Stimulated activated effector memory CD8-positive, alpha-beta T cell treated with anti-CD3 and anti-CD28 coated beads, Interleukin-12 subunit alpha, Interleukin-12 subunit beta, amount 100 ng/mL, for 72 hours (primary cell): ENCODE results near the gene FNIP2.
"Not testable (repeated sequence)": the region's sequence is repeated elsewhere in the genome, so short reads cannot be mapped to it uniquely, and the experiment has no call there.

Experiments
- ATAC-seq: fragments of 150-1000 bp; cut with Tn5 transposase; 2 replicates; pipeline ENCODE4 v1.10.0; 2021
- DNase-seq, 2 donors: peaks; one replicate each; pipeline ENCODE4 v3.0.0; 2021 to 2022; ENCODE audit warnings: low spot score in 2 of 2
- H3K27ac Mint-ChIP-seq: one replicate; pipeline ENCODE4 v1.8.0; 2022; ENCODE audit warnings: mild to moderate bottlenecking, mixed read lengths
- H3K36me3 Mint-ChIP-seq: one replicate; pipeline ENCODE4 v1.8.0; 2022; ENCODE audit warnings: mild to moderate bottlenecking, mixed read lengths
- H3K4me1 Mint-ChIP-seq: one replicate; pipeline ENCODE4 v1.8.0; 2022; ENCODE audit warnings: mixed read lengths
- H3K4me3 Mint-ChIP-seq: one replicate; pipeline ENCODE4 v1.8.0; 2022; ENCODE audit warnings: mild to moderate bottlenecking, mixed read lengths
- H3K9me3 Mint-ChIP-seq: one replicate; pipeline ENCODE4 v1.8.0; 2022; ENCODE audit warnings: mixed read lengths

Gene FNIP2

DNA sequence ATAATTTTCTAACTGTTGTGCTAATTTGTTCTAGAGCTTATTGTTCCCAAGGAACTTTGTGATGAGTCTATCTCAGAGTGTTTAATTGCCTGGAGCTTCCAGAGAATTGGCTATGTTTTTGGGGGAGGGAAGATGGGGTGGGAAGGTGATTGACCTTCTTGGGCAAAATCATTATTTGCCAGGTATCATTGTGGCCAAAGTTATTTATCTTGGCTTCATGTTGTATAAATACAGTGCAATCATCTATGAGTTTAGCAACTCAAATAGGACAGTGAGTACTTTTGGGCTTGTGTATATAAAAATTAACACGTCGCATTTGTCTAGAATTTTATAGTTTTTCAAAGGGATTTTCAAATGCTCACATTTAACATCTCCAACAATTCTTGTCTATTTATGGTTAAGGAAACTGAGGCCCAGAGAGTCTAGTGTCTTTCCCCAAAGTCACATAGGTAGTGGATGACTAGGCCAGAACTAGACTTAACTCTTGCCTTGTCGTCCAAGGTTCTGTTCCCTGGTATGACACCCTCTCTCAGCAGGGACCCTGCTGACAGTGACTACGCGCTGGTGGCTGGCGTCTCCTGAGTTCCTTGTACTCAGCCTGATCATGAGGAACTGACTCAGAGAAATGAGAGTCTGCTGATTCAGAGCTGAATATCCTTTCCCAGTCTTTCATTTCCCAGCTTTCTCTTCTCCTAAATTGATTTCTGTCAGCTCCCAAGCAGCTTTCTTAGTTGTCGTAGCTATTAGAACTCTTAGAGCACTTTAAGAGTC lies 27.7 kb downstream of the FNIP2 start:
- Mint-ChIP-seq H3K36me3 (no peaks in the 10 kb centered on the region), H3K4me1 (peaks cover 10% of the 10 kb centered on the region), H3K4me3 (no peak overlapping the region), H3K27ac (no peak overlapping the region), H3K9me3 (no peaks in the 10 kb centered on the region)
- DNase-seq: no peak
- no peak for ATAC-seq

DNA sequence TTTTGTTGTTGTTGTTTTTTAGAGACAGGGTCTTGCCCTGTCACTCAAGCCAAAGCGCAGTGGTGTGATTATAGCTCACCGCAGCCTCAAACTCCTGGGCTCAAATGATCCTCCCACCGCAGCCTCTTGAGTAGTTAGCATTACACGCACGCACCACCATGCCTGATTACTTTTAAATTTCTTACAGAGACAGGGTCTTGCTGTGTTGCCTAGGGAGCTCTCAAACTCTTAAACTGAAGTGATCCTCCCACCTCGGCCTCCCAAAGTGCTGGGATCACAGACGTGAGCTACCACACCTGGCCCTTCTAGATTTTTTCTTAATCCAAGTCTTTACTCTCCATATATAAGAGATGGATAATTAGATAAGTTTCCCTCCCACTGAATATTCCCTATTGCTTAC lies 29.2 kb downstream of the FNIP2 start:
- Mint-ChIP-seq H3K4me3 (no peak overlapping the region), H3K36me3 (no peaks in the 10 kb centered on the region), H3K4me1 (peaks cover 2% of the 10 kb centered on the region), H3K9me3 (no peaks in the 10 kb centered on the region), H3K27ac (peak overlapping the region; percentile 29)
- no peak for ATAC-seq
- no peak for DNase-seq

DNA sequence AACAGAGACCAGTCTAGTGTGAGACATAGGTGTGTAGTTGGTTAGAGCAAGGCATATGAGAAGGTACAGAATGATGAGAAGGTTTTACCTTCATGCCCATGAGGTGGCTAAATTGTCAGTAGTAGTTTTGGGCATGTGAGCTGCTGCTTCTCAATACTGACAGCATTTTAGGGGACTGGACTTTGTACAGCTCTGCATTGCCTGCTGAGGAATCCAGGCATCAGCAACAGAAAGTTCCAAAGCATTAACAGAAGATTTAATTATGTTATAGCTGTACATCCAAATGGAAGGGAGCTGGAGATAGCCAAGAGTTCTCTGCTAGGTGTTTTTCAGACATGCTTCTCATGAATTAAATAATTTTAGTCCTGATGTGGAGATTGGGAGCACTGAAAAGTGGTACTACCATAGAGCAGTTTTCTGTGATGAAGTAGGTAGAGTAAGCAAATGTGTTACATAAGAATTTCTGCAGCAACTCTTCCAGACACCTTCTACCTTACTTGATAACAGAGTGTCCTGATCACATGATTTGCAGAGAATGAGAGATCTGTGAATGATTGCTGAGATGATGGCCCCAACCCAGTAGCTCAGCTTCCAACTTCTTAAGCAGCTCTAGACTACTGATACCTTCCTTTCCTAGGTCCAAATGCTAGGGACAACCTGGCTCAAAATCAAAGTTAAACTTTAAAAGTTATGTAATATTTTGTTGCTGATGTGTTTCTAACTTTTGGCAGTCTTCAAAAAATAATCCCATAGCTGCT lies 30.4 kb downstream of the FNIP2 start:
- Mint-ChIP-seq H3K4me3 (no peak overlapping the region), H3K36me3 (no peaks in the 10 kb centered on the region), H3K4me1 (peaks cover 8% of the 10 kb centered on the region), H3K27ac (no peak overlapping the region), H3K9me3 (no peaks in the 10 kb centered on the region)
- no peak for DNase-seq
- ATAC-seq: no peak

DNA sequence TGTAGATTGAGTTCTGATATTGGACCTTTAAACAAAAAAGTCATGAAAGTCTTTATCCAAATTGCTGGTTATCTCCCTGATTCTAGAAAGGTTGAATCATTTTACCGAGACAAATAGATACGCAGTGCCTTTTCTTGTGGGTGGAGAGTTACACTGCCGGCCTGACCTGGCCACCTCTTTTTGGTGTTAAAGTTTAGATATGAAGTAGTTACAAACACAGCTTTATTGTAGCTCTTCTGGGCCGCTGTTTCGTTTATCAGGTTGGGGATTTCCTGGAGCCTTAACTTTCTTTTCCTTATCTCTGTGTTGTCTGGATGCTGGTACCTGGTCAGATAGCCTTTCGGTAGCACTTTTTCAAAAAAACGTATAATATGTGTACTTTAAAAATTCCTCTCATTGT lies 31.0 kb downstream of the FNIP2 start:
- Mint-ChIP-seq H3K4me3 (no peak overlapping the region), H3K27ac (no peak overlapping the region), H3K4me1 (peaks cover 8% of the 10 kb centered on the region)

DNA sequence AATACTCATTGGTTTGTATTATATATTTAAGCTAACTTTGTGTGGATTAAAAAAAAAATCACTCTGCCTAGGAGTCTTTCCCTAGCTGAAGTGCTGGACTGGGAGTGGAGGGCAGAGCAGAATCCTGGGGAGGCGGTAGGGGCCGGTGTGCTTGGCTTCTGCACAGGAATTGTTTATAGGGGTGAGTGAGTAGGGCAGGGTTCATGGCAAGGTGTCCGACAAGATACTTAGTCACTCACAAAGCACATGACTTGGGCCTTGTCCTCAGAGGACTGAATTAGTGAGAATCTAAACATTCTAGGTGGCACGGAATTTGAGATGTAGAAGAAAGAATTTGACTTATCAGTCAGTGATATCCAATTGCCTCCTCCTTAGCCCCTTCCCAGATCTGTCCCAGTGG lies 32.2 kb downstream of the FNIP2 start:
- no peak overlapping the region for H3K27ac Mint-ChIP-seq
- ATAC-seq (no peak), DNase-seq (no peak)
- H3K9me3 Mint-ChIP-seq: no peaks in the 10 kb centered on the region
- H3K4me3 Mint-ChIP-seq: no peak overlapping the region
- peaks cover 8% of the 10 kb centered on the region for H3K4me1 Mint-ChIP-seq
- no peaks in the 10 kb centered on the region for H3K36me3 Mint-ChIP-seq

More for the DNA sequence above, 31.0 kb downstream of the FNIP2 start:
- no peak for ATAC-seq
- no peak for DNase-seq
- H3K36me3 Mint-ChIP-seq: no peaks in the 10 kb centered on the region
- H3K9me3 Mint-ChIP-seq: no peaks in the 10 kb centered on the region

DNA sequence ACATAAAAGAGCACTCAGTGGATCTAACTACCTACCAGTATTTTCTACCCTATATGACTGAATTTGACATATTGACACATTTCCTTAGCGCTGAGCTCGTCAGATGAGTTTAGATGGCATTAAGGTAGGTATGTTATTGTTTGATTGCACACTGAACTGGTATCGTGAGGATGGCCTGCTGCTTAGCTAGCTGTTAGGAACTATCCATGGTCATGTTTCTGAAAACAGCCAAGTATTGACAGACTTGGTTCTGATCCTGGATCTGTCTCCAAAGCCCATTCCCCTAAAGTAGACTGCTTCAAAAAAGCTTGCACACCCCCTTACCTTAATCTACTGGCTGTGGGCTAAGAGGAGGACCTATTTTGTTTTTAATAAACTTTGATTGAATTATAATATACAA lies 32.9 kb downstream of the FNIP2 start:
- DNase-seq: no peak
- ATAC-seq: no peak
- no peak overlapping the region for H3K27ac Mint-ChIP-seq
- H3K9me3 Mint-ChIP-seq: no peaks in the 10 kb centered on the region
- peaks cover 8% of the 10 kb centered on the region for H3K4me1 Mint-ChIP-seq
- H3K4me3 Mint-ChIP-seq: no peak overlapping the region
- no peaks in the 10 kb centered on the region for H3K36me3 Mint-ChIP-seq

DNA sequence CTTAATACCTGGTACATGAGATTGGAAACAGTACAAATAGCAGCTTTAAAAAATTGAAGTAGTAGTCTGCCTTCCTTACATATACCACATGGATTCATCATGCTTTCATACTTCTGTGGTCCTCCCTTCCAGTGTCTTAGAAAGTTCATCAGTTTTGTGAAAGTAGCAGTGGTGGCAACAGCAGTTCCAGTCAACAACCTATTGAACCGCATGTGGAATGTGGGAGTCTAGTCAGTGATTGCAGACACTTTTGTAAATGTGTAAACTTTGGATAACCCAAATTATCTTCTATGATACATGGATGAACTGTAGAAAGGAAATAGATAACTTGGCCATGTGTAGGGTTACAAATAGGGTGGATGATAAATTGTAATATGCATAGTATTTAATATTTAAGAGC lies 34.1 kb downstream of the FNIP2 start:
- Mint-ChIP-seq H3K4me1 (peaks cover 8% of the 10 kb centered on the region), H3K4me3 (no peak overlapping the region), H3K36me3 (no peaks in the 10 kb centered on the region), H3K27ac (no peak overlapping the region), H3K9me3 (no peaks in the 10 kb centered on the region)
- no peak for DNase-seq
- no peak for ATAC-seq

DNA sequence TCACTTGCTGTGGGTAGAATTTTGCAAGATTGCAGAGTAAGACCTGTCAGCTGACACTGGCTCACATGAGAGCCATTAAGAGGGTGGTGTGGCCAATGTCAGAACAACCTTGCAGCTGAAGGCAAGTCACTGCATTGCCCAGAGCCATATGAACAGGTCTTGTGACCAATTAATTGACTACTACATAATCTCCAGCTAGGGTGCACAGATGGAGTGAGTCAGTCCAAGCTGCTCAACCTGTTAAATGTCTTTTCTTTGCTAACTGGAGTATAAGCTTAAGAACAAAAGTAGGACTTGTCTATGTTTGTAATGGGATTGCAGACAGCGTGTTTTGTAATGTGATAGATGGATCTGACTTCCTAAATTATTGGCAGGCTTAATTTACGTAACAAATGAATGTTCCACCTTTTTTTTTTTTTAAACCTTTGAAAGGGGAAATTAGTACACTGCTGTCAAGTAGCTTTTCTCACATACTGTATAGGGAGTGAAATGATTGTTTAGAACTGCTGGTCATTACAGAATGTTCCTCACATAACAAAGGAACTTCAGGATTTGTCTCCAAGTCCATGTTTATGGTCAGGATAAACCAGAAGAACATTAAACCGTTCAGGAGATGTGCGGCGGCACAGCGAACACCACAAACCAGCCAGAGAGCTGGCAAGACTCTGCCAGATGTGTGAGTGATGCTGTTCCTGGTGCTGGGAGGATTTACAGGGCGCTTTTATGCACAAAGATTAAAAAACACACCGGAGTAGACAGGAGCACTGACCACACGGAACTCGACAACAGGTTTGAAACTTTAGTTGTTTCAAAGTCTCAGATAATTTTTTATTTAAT lies 37.0 kb downstream of the FNIP2 start:
- Mint-ChIP-seq H3K27ac (no peak overlapping the region), H3K4me3 (no peak overlapping the region), H3K4me1 (peaks cover 32% of the 10 kb centered on the region)

DNA sequence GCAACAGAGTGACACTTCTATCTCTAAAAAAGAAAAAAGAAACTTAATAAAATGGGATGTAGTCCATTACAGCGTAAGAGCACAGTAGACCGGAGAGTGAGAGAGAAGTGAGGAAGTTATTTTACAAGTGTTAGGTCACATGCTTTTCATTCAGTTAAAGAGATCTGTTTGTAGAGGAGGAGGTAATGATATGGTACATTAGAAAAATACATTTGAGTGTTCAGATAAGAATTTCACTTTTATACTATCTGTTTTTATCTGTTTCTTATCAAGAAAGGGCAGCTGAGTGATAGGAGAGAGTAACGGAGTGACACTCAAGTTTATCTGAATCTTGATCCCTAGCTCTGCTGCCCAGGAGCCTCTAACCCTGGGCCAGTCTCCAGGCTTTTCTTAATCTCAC lies 38.9 kb downstream of the FNIP2 start:
- H3K9me3 Mint-ChIP-seq: no peaks in the 10 kb centered on the region
- H3K36me3 Mint-ChIP-seq: no peaks in the 10 kb centered on the region
- no peak overlapping the region for H3K4me3 Mint-ChIP-seq
- ATAC-seq: no peak
- H3K4me1 Mint-ChIP-seq: peaks cover 47% of the 10 kb centered on the region
- DNase-seq: no peak
- H3K27ac Mint-ChIP-seq: no peak overlapping the region

More for the DNA sequence above, 37.0 kb downstream of the FNIP2 start:
- no peaks in the 10 kb centered on the region for H3K9me3 Mint-ChIP-seq
- DNase-seq: no peak
- no peaks in the 10 kb centered on the region for H3K36me3 Mint-ChIP-seq
- ATAC-seq: no peak

DNA sequence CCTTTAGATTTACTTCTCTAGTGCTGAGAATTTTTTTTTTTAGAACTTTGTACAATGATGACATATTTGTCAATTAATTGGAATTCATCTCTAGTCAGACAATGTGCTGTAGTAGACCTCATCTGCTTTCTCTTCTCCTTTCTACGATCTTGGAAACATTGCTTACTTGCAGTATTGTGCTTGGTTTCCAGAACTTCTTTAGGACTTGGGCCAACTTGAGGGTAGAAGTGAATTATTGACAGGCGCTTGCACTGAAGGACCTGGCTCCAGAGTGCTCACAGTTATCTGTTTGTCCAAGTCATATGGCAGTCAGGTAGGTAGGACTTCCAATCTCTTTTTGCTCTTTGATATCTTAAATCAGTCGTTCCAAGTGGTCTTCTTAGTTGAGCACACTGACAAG lies 39.6 kb downstream of the FNIP2 start:
- H3K27ac Mint-ChIP-seq: no peak overlapping the region
- H3K9me3 Mint-ChIP-seq: no peaks in the 10 kb centered on the region
- DNase-seq (no peak), ATAC-seq (no peak)
- H3K4me1 Mint-ChIP-seq: peaks cover 42% of the 10 kb centered on the region
- H3K4me3 Mint-ChIP-seq: no peak overlapping the region
- H3K36me3 Mint-ChIP-seq: no peaks in the 10 kb centered on the region

DNA sequence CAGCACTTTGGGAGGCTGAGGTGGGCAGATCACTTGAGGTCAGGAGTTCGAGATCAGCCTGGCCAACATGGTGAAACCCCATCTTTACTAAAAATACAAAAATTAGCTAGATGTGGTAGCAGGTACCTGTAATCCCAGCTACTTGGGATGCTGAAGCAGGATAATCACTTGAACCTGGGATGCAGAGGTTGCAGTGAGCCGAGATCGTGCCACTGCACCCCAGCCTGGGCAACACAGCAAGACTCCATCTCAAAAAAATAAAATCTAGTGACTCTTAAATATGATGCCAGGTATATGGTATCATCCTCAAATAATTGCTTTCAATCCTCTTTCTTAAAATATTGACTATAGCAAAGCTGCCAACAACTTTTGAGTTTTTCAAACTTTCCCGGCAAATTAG lies 40.4 kb downstream of the FNIP2 start:
- H3K36me3 Mint-ChIP-seq, H3K9me3 Mint-ChIP-seq, DNase-seq, H3K27ac Mint-ChIP-seq, ATAC-seq: not testable (repeated sequence)
- peak overlapping the region; percentile 49 for H3K4me3 Mint-ChIP-seq
- peaks cover 48% of the 10 kb centered on the region for H3K4me1 Mint-ChIP-seq

DNA sequence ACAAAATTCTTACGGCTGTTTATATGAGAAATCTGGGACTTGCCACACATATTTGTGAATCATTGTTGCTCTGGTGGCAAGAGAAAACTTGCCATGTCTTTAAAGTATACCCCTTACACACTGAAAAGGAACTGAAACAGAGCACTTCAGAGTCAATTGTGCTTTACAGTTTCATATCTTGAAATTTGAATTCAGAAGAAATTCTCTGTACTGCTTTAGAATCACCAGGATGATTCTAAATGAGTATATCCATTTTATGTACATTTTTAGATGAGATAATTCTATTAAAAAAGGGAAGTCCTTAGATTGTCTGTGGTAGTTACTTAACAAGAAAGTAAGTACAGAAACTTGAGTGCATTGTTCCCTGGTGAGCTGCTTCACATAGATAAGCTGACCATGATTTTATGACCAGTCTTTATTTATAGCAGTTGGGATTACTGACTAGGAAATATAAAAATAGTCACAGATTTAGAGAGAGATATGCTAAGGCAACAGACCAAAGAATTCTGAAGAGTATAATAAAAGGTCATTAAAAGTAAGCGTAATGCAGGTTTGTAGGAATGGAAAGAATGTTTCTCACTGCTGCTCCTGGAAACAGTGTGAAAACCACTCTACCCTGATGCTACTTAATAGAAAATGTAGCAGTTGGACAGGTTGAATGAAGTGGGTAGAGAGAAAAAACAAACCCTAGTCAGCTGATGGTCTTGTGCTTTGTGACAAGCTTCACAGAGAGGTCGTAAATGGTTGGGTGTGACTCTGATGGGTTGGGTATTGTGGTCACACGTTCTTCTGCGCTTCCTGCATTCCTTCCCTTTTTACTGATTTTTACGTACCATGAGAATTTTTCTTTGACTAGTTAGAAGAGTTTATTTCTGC lies 41.0 kb downstream of the FNIP2 start:
- ATAC-seq: peak; percentile 74
- Mint-ChIP-seq H3K27ac (peak overlapping the region; percentile 67), H3K4me1 (peaks cover 54% of the 10 kb centered on the region), H3K36me3 (no peaks in the 10 kb centered on the region), H3K9me3 (no peaks in the 10 kb centered on the region), H3K4me3 (peak overlapping the region; percentile 49)
- DNase-seq: no peak

DNA sequence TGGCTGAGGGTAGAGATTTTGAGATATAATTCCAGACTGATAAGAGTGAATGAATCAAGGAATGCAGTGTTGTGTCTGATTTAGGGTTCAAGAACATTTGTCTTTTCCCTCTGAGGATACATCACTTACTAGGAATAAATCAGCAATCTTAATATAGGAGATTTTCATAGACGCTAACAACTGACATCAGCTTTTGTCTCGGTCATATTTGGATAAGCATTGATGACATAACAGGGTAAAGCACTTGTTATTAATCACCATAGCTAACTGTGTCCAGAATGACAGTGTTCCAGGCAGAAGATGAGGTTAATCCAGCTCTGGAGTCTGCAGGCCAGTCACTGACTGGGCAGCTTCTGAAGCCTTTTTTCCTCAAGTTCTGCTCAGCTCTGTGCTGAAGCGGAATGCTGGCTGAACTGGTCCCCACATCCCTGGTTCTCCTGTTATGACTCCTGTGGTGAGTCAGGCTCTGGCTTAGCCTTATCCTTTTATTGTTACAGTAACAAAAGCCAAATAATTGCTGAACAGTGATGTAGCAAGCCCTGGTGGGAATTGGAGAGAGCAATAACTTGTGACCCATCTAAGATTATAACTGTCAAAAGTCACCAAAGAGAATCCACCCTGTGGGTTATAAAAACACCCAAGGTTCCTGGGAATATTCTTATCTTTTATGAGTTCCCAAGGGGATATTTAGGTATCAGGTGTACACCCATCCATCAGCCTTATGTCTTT lies 41.8 kb downstream of the FNIP2 start:
- peak overlapping the region; percentile 49 for H3K4me3 Mint-ChIP-seq
- H3K27ac Mint-ChIP-seq: peak overlapping the region; percentile 67
- H3K4me1 Mint-ChIP-seq: peaks cover 57% of the 10 kb centered on the region
- H3K9me3 Mint-ChIP-seq: no peaks in the 10 kb centered on the region
- DNase-seq (peak in 1 of 2 donors; percentile 59), ATAC-seq (peak; percentile 83)
- no peaks in the 10 kb centered on the region for H3K36me3 Mint-ChIP-seq

DNA sequence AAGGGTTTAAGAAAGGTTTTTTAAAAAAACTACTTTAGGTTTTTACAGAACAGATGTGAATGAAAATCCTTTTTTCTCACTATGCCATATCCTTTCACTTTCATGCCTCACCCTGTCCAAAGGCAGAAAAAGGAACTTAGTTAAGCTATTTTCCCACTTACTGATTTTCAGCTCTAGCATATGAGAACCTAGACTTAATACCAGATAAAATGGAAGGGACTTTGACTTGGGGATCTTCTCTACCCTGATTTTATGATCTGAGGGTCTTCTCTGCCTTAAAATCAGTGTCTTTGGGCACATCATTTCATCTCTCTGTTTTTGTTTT lies 42.4 kb downstream of the FNIP2 start:
- no peak overlapping the region for H3K27ac Mint-ChIP-seq
- no peak overlapping the region for H3K4me3 Mint-ChIP-seq
- H3K4me1 Mint-ChIP-seq: peaks cover 57% of the 10 kb centered on the region
- H3K36me3 Mint-ChIP-seq: no peaks in the 10 kb centered on the region
- DNase-seq (no peak), ATAC-seq (no peak)
- H3K9me3 Mint-ChIP-seq: no peaks in the 10 kb centered on the region
